GM19240 (cell line): ENCODE measurements around the gene HBA2.
"Not testable (repeated sequence)": the region's sequence is repeated elsewhere in the genome, so short reads cannot be mapped to it uniquely, and the experiment has no call there.

Experiments
- DNase-seq: peaks from one replicate; pipeline ENCODE4 v3.0.0; 2011; ENCODE audit warnings: low spot score; ENCODE audit not compliant: insufficient read length

Gene HBA2

DNA sequence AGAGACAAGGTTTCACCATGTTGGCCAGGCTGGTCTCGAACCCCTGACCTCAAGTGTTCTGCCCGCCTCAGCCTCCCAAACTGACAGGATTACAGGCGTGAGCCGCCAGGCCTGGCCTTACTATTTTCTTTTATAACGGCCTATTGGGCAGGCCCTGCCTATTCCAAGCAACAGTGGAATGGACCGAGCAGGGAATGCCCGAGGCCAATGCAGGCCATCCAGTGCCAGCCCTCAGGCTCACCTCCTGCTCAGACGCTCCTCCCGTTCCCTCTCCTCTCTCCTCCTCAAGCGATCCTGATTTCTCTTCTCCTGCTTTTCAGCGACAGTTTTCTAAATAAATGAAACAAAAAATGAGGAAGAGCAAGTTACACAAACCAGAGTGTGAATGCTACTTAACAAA lies 20.0 kb downstream of the HBA2 start:
- DNase-seq, result no peak

GRCh38 chr16:193441-193840 lies 20.8 kb downstream of the HBA2 start:
- DNase-seq, result no peak

- DNase-seq, result no peak
These were observed 21.8 kb downstream of the HBA2 start for GRCh38 chr16:194516-194915.

DNA sequence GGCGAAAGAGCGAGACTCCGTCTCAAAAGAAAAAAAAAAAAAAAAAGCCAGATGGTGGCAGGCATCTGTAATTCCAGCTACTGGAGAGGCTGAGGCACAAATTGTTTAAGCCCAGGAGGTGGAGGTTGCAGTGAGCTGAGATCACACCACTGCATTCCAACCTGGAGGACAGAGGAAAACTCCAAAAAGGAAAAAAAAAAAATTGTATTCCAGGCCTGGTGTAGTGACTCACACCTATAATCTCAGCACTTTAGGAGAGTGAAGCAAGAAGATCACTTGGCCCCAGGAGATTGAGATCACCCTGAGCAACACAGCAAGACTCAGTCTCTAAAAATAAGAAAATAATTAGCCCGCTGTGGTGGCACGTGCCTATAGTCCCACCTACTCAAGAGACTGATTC lies 27.7 kb downstream of the HBA2 start:
- no peak for DNase-seq

DNA sequence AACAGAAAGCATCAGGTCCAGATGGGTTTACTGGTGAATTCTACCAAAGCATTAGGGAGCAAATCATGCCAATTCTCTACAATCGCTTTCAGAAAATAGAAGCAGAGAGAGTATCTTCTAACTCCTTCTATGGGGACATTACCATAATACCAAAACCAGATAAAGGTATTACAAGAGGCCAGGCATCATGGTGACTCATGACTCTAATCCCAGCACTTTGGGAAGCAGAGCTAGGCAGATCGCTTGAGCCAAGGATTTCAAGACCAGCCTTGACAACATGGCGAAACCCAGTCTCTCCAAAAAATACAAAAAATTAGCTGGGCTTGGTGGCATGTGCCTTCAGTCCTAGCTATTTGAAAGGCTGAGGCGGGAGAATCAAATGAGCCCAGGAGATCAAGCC lies 30.6 kb downstream of the HBA2 start:
- no peak for DNase-seq

- DNase-seq, result not testable (repeated sequence)
These were observed 31.4 kb downstream of the HBA2 start for GRCh38 chr16:204046-204445.

DNA sequence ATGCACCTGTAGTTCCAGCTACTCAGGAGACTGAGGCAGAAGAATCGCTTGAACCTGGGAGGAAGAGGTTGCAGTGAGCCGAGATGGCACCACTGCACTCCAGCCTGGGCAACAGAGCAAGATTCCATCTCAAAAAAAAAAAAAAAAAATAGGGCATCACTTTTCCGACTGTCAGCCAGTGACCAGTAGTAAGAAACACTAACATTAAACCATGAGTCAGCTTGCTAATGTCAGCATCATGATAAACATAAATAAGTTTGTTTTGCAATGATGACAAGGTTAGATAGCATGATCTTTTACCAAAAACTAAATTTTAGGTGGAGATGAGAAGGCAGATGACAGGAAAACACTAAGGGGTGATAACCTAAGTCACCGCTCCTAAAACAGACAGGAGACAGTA lies 36.7 kb downstream of the HBA2 start:
- DNase-seq, result not testable (repeated sequence)

DNA sequence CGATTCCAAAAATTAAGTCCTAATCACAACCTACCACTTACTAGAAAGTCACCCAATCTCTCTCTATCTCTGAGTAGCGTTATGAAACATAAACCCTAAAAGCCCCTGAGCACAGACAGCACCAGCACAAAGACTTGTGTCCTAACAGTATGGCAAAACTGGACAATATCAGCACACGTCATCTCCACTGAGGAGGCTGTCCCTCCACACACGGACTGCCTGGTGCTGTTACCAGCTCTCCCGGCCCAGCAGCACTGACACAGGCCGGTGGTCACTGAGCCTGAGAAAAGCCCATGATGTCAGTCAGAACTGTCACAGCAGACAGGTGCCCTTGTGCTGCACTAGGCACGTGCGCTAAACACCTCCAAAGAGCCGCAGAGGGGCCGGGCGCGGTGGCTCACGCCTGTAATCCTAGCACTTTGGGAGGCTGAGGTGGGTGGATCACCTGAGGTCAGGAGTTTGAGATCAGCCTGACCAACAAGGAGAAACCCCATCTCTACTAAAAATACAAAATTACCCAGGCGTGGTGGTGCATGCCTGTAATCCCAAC lies 39.0 kb downstream of the HBA2 start:
- not testable (repeated sequence) for DNase-seq

DNA sequence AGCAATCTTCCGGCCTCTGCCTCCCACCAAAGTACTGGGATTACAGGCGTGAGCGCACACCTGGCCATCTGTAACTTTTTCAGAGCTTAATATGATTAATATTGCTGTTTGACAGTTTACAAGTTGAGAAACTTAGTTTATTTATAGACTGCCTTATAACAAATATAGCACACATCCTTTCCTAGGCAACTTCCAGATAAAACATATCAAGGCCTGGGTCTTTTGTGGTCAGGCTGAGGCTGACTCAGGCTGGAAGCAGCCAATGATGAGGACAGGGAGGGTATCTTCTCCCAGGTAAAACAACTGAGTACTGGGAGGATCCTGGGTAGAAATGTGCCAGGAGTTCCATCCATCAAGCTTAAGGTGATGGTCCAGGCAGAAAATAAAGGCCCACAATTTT lies 40.3 kb downstream of the HBA2 start:
- DNase-seq, result no peak

GRCh38 chr16:220021-220420 lies 47.3 kb downstream of the HBA2 start:
- no peak for DNase-seq
